K562 (cell line): ENCODE measurements around the gene CTSD.

Experiments
- ARHGAP35 ChIP-seq: fragments of 450-650 bp; IDR thresholded peaks from 2 replicates; pipeline ENCODE4 v1.6.1; 2018; ENCODE audit not compliant: partially characterized antibody
- BRF1 ChIP-seq: IDR thresholded peaks from 3 replicates; pipeline ENCODE4 v1.6.1; 2011; ENCODE audit warnings: borderline replicate concordance, mild to moderate bottlenecking; ENCODE audit not compliant: insufficient read length; ENCODE audit errors: extremely low read depth
- CTCF ChIP-seq, 3 experiments: IDR thresholded peaks in 2 of 3; conservative IDR thresholded peaks in 1 of 3; 2 replicates each; pipeline ENCODE4 v1.5.1; 2011 to 2012; ENCODE audit warnings: low read length in 3 of 3, mild to moderate bottlenecking in 3 of 3, control low read depth in 2 of 3, improper control_type of control experiment in 1 of 3, inconsistent platforms in 1 of 3, low read depth in 1 of 3, mixed read lengths in 1 of 3, moderate library complexity in 1 of 3; ENCODE audit not compliant: insufficient read depth in 2 of 3
- CXXC5 ChIP-seq: fragments of 250-450 bp; sonication (Bioruptor Pico); IDR thresholded peaks from 2 replicates; pipeline ENCODE4 v1.8.0; 2022; ENCODE audit warnings: inconsistent platforms, mild to moderate bottlenecking, moderate library complexity
- ETV5 ChIP-seq: sonication (generic); formaldehyde crosslinking; IDR thresholded peaks from 2 replicates; pipeline ENCODE4 v1.4.0; 2020; ENCODE audit warnings: low read depth, mild to moderate bottlenecking, missing genetic modification reagents
- ETV6 ChIP-seq, 3 experiments: fragments of 150-350 bp in 1 of 3; sonication (generic) in 1 of 3; formaldehyde crosslinking in 1 of 3; IDR thresholded peaks; 2 replicates each; pipeline versions ENCODE4 v1.6.1 to v1.8.0; 2014 to 2022; ENCODE audit warnings: borderline replicate concordance in 2 of 3, low read depth in 2 of 3, antibody characterized with exemption in 1 of 3, low read length in 1 of 3, mild to moderate bottlenecking in 1 of 3, missing genetic modification reagents in 1 of 3
- MAFK ChIP-seq: IDR thresholded peaks from 2 replicates; pipeline ENCODE4 v1.6.1; 2011; ENCODE audit warnings: low read length, improper control_type of control experiment
- NFATC3 ChIP-seq: fragments of 450-650 bp; IDR thresholded peaks from 2 replicates; pipeline ENCODE4 v1.6.1; 2017; ENCODE audit warnings: mild to moderate bottlenecking
- TARDBP ChIP-seq: fragments of 450-650 bp; IDR thresholded peaks from 2 replicates; pipeline ENCODE4 v1.6.1; 2016
- ZNF408 ChIP-seq: fragments of 250-450 bp; sonication (Bioruptor Pico); IDR thresholded peaks from 2 replicates; pipeline ENCODE4 v1.4.0; 2020; ENCODE audit warnings: low read depth, mild to moderate bottlenecking, moderate library complexity
- TF ChIP-seq, protein P1 (sequence below): fragments of 450-650 bp; formaldehyde crosslinking; IDR thresholded peaks from 2 replicates; pipeline ENCODE4 v1.4.0; 2022; ENCODE audit warnings: missing genetic modification characterization
- TF ChIP-seq, protein P2 (sequence below): sonication (generic); formaldehyde crosslinking; IDR thresholded peaks from 2 replicates; pipeline ENCODE4 v1.8.1; 2022; ENCODE audit warnings: missing genetic modification reagents

DNA sequence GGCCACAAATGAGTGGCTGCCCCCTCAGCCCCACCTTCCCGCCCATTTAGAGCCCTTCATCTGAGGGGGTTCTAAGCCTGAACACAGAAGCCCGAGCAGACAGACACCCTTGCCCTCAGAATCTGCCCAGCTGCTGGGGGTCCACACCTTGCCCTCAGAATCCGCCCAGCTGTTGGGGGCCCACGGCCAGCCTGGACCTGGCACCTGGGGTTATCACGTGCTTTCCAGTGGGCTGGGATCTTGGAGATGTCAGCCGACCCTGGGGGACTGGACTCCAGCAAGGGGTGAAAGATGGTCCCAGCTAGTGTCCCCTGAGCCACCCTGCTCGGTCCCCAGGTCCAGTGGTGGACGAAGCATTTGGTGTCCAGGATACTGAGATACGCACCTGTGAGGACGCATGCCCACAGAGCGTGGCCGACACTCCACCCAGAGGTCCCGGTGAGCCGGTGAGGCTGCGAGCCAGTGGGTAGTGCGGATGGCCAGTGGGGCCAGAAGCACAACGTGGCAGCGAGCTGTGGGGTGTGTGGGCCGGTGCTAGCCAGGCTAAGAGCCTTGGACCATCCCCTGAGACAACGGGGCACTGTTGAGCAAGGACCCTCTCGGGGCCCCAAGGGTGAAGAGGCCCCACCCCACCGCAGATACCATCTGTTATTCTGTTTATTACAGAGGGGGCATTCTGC lies 3.1 kb upstream of the CTSD start:
- no peak for TF ChIP-seq CXXC5
- TF ChIP-seq NFATC3 = no peak
- TF ChIP-seq MAFK = no peak
- TF ChIP-seq ETV6 (IDR thresholded peaks at IDR 0.05; ENCODE audit: borderline replicate concordance in 1 of 2, low read depth in 2 of 2, low read length in 1 of 2) = no peak
- TF ChIP-seq ETV6 (CRISPR knock-in tag; IDR thresholded peaks at IDR 0.05; ENCODE audit: borderline replicate concordance) = no peak
- TF ChIP-seq ARHGAP35 = no peak
- TF ChIP-seq CTCF (IDR thresholded peaks at IDR 0.05 in 2 of 3, conservative IDR thresholded peaks at IDR 0.05 in 1 of 3; ENCODE audit: insufficient read depth in 2 of 3, low read depth in 1 of 3, low read length in 3 of 3) = no peak
- TF ChIP-seq, protein P1, sequence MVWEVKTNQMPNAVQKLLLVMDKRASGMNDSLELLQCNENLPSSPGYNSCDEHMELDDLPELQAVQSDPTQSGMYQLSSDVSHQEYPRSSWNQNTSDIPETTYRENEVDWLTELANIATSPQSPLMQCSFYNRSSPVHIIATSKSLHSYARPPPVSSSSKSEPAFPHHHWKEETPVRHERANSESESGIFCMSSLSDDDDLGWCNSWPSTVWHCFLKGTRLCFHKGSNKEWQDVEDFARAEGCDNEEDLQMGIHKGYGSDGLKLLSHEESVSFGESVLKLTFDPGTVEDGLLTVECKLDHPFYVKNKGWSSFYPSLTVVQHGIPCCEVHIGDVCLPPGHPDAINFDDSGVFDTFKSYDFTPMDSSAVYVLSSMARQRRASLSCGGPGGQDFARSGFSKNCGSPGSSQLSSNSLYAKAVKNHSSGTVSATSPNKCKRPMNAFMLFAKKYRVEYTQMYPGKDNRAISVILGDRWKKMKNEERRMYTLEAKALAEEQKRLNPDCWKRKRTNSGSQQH = no peak
- TF ChIP-seq ZNF408 = no peak
- TF ChIP-seq ETV5 (CRISPR knock-in tag) = no peak
- TF ChIP-seq, protein P2, sequence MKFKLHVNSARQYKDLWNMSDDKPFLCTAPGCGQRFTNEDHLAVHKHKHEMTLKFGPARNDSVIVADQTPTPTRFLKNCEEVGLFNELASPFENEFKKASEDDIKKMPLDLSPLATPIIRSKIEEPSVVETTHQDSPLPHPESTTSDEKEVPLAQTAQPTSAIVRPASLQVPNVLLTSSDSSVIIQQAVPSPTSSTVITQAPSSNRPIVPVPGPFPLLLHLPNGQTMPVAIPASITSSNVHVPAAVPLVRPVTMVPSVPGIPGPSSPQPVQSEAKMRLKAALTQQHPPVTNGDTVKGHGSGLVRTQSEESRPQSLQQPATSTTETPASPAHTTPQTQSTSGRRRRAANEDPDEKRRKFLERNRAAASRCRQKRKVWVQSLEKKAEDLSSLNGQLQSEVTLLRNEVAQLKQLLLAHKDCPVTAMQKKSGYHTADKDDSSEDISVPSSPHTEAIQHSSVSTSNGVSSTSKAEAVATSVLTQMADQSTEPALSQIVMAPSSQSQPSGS = no peak
- TF ChIP-seq BRF1 = no peak
- no peak for TF ChIP-seq TARDBP
